Colonic mucosa (tissue), 4 donors: ENCODE measurements around the gene CFAP70. TPM values are rescaled to one million over a fixed set of nuclear protein-coding genes. Genes with fewer than 3 reads are reported as not detected.
"Not testable (repeated sequence)": the region's sequence is repeated elsewhere in the genome, so short reads cannot be mapped to it uniquely, and the experiment has no call there.

Source experiments
- DNase-seq: peaks from one replicate; pipeline ENCODE4 v3.0.0-alpha.2; 2020
- H3K27ac ChIP-seq: fragments of 200-600 bp; one replicate; pipeline ENCODE4 v1.8.0; 2021
- H3K27me3 ChIP-seq: fragments of 200-600 bp; one replicate; pipeline ENCODE4 v1.8.0; 2021
- H3K36me3 ChIP-seq: fragments of 200-600 bp; one replicate; pipeline ENCODE4 v1.8.0; 2021
- H3K4me1 ChIP-seq: fragments of 200-600 bp; one replicate; pipeline ENCODE4 v1.8.0; 2021; ENCODE audit warnings: mild to moderate bottlenecking
- H3K4me3 ChIP-seq: fragments of 200-600 bp; one replicate; pipeline ENCODE4 v1.8.0; 2021
- H3K9ac ChIP-seq, 2 donors: one replicate each; pipeline ENCODE4 v1.7.0; 2013; ENCODE audit warnings: control low read depth in 2 of 2, low read depth in 2 of 2, low read length in 2 of 2
- H3K9me3 ChIP-seq: fragments of 200-600 bp; one replicate; pipeline ENCODE4 v1.8.0; 2021
- CTCF ChIP-seq: fragments of 200-600 bp; IDR thresholded peaks from one replicate; pipeline ENCODE4 v1.8.0; 2022; ENCODE audit warnings: antibody characterized with exemption, mild to moderate bottlenecking
- intact Hi-C: fragments of 100-400 bp; cut with DNase I; formaldehyde crosslinking; loops from one replicate; pipeline ENCODE4 v1.14.1; 2022
- total RNA-seq, 2 donors: library from RNA; stranded (reverse); fragmentation: NEBNext Ultra II Directional in 1 of 2; extraction: Animal tissue kit (Norgen Biotek cat#: 25700) in 1 of 2; gene quantifications; one replicate each; pipeline ENCODE4 v1.2.1, GENCODE V29; 2021
- donor health status: healthy.
- donor health status: DM: no; HTN: no; CAD: no.
- donor health status: DM: no; HTN: no; CAD: no.

The CFAP70 gene
- total RNA-seq, 2 donors from 2014 or later = 0.64 to 0.72 TPM

GRCh38 chr10:73262880-73263555, 95.6 kb downstream of the CFAP70 start:
- Histone ChIP-seq H3K27me3 (no peaks in the 10 kb centered on the region), H3K36me3 (no peaks in the 10 kb centered on the region), H3K9ac (no peak overlapping the region), H3K27ac (no peak overlapping the region), H3K4me3 (no peak overlapping the region), H3K9me3 (no peaks in the 10 kb centered on the region), H3K4me1 (no peaks in the 10 kb centered on the region)
- TF ChIP-seq CTCF = no peak
- no peak for DNase-seq
- intact Hi-C loops = no loop called here

GRCh38 chr10:73262105-73262730, 96.4 kb downstream of the CFAP70 start:
- H3K9ac ChIP-seq = no peak overlapping the region
- no peaks in the 10 kb centered on the region for H3K4me1 ChIP-seq
- intact Hi-C loops = no loop called here
- no peak for TF ChIP-seq CTCF
- no peaks in the 10 kb centered on the region for H3K36me3 ChIP-seq
- no peaks in the 10 kb centered on the region for H3K27me3 ChIP-seq
- H3K4me3 ChIP-seq = no peak overlapping the region
- no peak for DNase-seq
- no peaks in the 10 kb centered on the region for H3K9me3 ChIP-seq
- H3K27ac ChIP-seq = no peak overlapping the region

- no peaks in the 10 kb centered on the region for H3K4me1 ChIP-seq
- intact Hi-C loops = no loop called here
- no peak for DNase-seq
- no peak overlapping the region for H3K4me3 ChIP-seq
- TF ChIP-seq CTCF = no peak
- no peak overlapping the region for H3K9ac ChIP-seq
- no peaks in the 10 kb centered on the region for H3K9me3 ChIP-seq
- no peaks in the 10 kb centered on the region for H3K36me3 ChIP-seq
- H3K27me3 ChIP-seq = no peaks in the 10 kb centered on the region
- no peak overlapping the region for H3K27ac ChIP-seq
Observed at GRCh38 chr10:73261362-73261995, 97.2 kb downstream of the CFAP70 start.

- not testable (repeated sequence) for H3K27ac ChIP-seq, H3K4me1 ChIP-seq, H3K9ac ChIP-seq, DNase-seq, H3K36me3 ChIP-seq, H3K4me3 ChIP-seq, H3K27me3 ChIP-seq, H3K9me3 ChIP-seq
- intact Hi-C loops = loop anchor here (10.0 kb wide), 1 partner anchor 236 kb away; the partner anchor contains the start of gene PPP3CB
Observed at GRCh38 chr10:73258612-73259011, 100.1 kb downstream of the CFAP70 start.

GRCh38 chr10:73253225-73253555, 105.5 kb downstream of the CFAP70 start:
- peak; percentile 19 for DNase-seq
- H3K27ac ChIP-seq = peak overlapping the region; percentile 83
- H3K27me3 ChIP-seq = no peaks in the 10 kb centered on the region
- TF ChIP-seq CTCF = no peak
- peak overlapping the region; percentile 89 for H3K4me3 ChIP-seq
- peak overlapping the region; percentile 72 to 98 for H3K9ac ChIP-seq
- H3K36me3 ChIP-seq = no peaks in the 10 kb centered on the region
- intact Hi-C loops = loop anchor here (10.0 kb wide), 1 partner anchor 242 kb away; the partner anchor contains the start of gene PPP3CB
- no peaks in the 10 kb centered on the region for H3K9me3 ChIP-seq
- H3K4me1 ChIP-seq = peaks cover 8% of the 10 kb centered on the region
